ENCODE measurements around the gene EFCC1. TPM values are rescaled to one million over a fixed set of nuclear protein-coding genes. Genes with fewer than 3 reads are reported as not detected.

The EFCC1 gene
- total RNA-seq, 2 experiments from 2014 or later: 0.13 to 0.21 TPM

DNA sequence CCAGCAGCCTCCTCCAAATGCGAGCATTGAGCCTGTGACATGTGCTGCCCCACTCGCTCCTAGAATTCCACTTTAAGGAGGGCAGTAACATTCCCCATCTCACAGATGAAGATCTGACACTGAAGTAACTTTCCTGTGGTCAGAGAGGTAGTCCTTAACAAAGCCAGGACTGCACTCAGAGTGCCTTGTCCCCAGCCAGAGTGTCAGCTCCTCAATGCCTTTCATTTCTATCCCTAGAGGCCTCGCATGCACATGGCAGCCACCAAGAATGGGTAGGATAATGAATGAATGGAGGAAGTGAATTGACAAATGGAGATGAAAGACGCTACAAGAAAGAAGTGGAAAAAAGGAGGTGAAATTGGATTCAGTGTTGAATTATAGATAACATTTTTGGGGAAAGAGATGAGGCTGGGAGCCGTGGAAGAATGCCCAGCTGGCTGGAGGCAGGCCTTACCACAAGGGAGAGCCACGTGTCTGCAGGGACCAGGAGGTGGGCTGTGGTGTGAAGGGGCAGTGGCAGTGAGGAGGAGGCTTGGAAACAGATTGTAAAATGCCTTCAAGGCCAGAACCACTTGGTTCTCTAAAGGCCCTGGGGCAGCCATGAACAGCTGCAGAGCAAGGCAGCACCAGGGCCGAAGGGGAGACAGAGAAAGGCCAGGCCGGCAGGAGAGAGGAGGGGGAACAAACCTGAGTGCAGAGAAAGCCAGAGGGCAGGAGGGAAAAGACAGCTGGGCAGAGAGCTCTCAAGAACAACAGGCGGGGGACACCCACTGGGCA is 17.6 kb upstream of the EFCC1 start:
- H3K9me3 Mint-ChIP-seq (ENCODE audit: insufficient read depth): no peaks in the 10 kb centered on the region
- ATAC-seq: no peak
- POLR2A ChIA-PET: interaction anchor here (1.0 kb wide), 1 partner anchor 104 kb away, joined by 3 read pairs; the partner anchor contains the start of gene ACAD9
- H3K27me3 Mint-ChIP-seq (ENCODE audit: low read depth): peaks cover 9% of the 10 kb centered on the region
- no peak overlapping the region for H3K4me3 Mint-ChIP-seq
- H3K27ac Mint-ChIP-seq: no peak overlapping the region
- H3K4me1 Mint-ChIP-seq (ENCODE audit: low read depth): no peaks in the 10 kb centered on the region
- DNase-seq: no peak
- H3K36me3 Mint-ChIP-seq (ENCODE audit: low read depth): no peaks in the 10 kb centered on the region
- CTCF ChIA-PET: interaction anchor here (1.0 to 4.0 kb wide), 3 partner anchors 13 kb away, joined by 3 to 32 read pairs (median 6); no protein-coding TSS in a partner anchor

DNA sequence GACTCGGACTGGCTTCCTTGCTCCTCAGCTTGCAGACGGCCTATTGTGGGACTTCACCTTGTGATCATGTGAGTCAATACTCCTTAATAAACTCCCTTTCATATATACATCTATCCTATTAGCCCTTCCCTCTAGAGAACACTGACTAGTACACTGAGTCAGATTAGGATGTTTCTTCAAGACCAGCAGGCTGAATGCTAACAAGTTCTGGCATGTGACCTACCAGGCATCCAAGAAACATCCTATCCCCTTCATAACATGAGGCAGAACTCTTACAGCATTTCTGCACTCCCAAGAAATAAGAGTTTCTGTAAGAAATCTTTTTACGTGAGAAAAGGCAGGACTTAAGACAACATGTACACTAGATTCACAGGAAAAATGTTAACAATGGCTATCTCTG is 16.5 kb upstream of the EFCC1 start:
- Mint-ChIP-seq H3K9me3 (ENCODE audit: insufficient read depth) (no peaks in the 10 kb centered on the region), H3K36me3 (ENCODE audit: low read depth) (no peaks in the 10 kb centered on the region), H3K4me3 (no peak overlapping the region), H3K27me3 (ENCODE audit: low read depth) (peaks cover 9% of the 10 kb centered on the region), H3K27ac (no peak overlapping the region), H3K4me1 (ENCODE audit: low read depth) (no peaks in the 10 kb centered on the region)
- CTCF ChIA-PET: interaction anchor here (1.0 kb wide), 1 partner anchor 14 kb away, joined by 3 read pairs; no protein-coding TSS in a partner anchor
- POLR2A ChIA-PET: interaction anchor here (1.0 kb wide), 1 partner anchor 106 kb away, joined by 3 read pairs; the partner anchor contains the start of gene ACAD9
- no peak for ATAC-seq
- no peak for DNase-seq

DNA sequence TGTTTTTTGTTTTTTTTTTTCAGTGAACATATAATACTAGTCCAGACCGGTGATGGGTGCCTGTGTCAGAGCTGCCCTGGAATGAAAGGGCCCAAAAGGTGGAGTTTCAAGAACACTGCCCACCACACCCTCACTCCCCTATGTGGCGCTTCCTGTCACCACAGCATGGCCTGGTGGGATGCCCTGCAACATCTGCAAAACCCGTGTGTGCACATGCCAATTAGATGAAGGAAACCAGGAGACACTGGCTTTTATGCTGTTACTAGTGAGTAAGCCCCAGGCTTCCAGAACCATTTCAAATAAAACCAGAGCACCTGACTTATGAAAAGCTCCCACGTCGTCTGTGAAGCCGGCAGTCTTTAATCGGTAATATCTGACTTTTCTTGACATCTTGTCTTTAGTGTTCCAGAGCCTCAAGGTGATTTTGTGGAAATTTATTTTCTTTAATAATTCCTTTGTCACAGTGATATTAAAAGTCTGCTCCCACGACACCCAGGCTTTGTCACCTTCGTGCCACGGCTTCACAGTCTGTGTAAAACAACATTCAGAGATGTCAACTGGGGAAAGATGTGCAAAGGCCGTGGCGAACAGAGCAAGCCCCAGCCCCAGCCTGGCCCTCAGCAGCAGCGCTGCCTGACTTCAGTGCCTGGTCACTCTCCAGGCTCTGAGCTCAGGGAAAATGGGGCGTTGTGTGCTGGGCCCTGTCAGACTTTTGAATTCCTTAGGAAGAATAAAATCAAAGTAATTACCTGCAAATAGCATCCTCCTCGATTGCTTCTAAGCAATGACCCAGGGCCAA is 13.6 kb upstream of the EFCC1 start:
- no peak for DNase-seq
- Mint-ChIP-seq H3K27me3 (ENCODE audit: low read depth) (peaks cover 6% of the 10 kb centered on the region), H3K9me3 (ENCODE audit: insufficient read depth) (no peaks in the 10 kb centered on the region), H3K4me1 (ENCODE audit: low read depth) (no peaks in the 10 kb centered on the region), H3K4me3 (no peak overlapping the region), H3K27ac (no peak overlapping the region), H3K36me3 (ENCODE audit: low read depth) (no peaks in the 10 kb centered on the region)
- CTCF ChIA-PET: interaction anchor here (3.2 kb wide), 1 partner anchor 17 kb away, joined by 13 read pairs; no protein-coding TSS in a partner anchor
- ATAC-seq: no peak
- POLR2A ChIA-PET: no interaction called here

DNA sequence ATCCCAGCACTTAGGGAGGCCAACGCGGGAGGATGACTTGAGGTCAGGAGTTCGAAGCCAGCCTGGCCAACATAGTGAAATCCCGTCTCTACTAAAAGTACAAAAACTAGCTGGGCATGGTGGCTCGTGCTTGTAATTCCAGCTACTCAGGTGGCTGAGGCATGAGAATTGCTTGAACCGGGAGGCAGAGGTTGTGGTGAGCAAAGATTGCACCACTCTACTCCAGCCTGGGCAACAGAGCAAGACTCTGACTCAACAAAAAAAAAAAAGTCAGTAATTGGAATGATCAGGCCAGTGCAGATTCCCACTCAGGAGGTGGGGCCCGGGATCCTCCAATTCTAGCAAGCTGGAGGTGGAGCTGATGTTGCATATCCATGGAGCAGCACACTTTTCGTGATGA is 12.8 kb upstream of the EFCC1 start:
- Mint-ChIP-seq H3K27ac (no peak overlapping the region), H3K4me3 (no peak overlapping the region), H3K4me1 (ENCODE audit: low read depth) (peaks cover under 1% of the 10 kb centered on the region), H3K36me3 (ENCODE audit: low read depth) (no peaks in the 10 kb centered on the region), H3K27me3 (ENCODE audit: low read depth) (peaks cover 6% of the 10 kb centered on the region), H3K9me3 (ENCODE audit: insufficient read depth) (no peaks in the 10 kb centered on the region)
- ATAC-seq (no peak), DNase-seq (no peak)
- POLR2A ChIA-PET: no interaction called here
- CTCF ChIA-PET: interaction anchor here (3.2 kb wide), 1 partner anchor 18 kb away, joined by 13 read pairs; no protein-coding TSS in a partner anchor

DNA sequence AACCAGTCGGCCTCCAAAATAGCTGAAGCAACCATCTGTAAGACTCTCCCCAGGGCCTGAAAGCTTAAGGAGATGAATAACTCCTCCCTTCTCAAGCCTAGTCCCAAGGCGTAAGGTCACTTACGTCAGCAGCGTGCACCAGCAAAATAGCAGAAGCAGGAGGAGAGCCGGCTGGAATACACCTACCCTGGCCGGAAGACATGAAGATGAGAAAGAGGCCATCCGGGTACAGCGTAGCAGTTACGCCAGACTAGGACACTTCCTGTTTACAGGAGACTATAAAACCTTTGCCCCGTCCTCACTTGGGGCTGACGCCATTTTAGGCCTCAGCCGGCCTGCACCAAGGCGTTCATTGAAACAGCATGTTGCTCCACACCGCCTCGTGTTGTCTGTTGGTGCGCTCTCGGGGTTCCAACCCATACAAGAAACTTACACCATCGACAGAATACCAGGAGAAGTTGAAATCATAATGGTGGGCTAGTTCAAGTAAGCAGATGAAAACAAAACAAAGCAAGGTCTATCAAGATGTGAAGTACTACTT is 9.7 kb upstream of the EFCC1 start:
- POLR2A ChIA-PET: no interaction called here
- ATAC-seq: no peak
- Mint-ChIP-seq H3K9me3 (ENCODE audit: insufficient read depth) (no peaks in the 10 kb centered on the region), H3K36me3 (ENCODE audit: low read depth) (no peaks in the 10 kb centered on the region), H3K27me3 (ENCODE audit: low read depth) (peaks cover 3% of the 10 kb centered on the region), H3K27ac (no peak overlapping the region), H3K4me1 (ENCODE audit: low read depth) (peaks cover 27% of the 10 kb centered on the region), H3K4me3 (no peak overlapping the region)
- DNase-seq: no peak
- CTCF ChIA-PET: interaction anchor here (1.2 kb wide), 1 partner anchor 62 kb away, joined by 3 read pairs; no protein-coding TSS in a partner anchor

DNA sequence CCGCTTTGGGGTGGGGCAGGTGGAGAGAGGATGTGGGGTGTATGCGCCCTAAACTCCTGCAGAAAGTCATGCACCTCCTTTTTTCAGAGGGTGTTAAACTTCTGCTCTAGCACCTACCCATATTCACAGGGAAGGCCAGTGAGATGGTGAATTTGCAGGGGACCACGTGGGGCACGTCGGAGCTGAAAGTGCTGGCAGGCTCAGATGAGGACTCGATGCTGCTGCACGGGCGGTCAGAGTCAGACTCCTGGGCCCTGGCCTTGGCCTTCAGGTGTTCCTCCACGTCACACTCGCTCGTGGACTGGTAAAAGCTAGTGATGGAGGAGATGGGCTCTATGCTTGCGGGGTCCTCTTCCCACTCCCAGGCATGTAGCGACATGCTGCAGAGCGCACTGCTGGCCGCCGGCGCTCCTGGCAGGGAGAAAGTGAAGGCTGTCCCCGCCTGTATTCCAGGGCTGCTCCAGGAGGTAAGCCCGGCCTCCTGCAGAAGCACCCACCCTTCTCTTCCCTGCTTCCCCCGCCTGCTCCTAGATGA is 8.1 kb upstream of the EFCC1 start:
- DNase-seq (no peak), ATAC-seq (no peak)
- Mint-ChIP-seq H3K9me3 (ENCODE audit: insufficient read depth) (no peaks in the 10 kb centered on the region), H3K27ac (no peak overlapping the region), H3K4me1 (ENCODE audit: low read depth) (peaks cover 27% of the 10 kb centered on the region), H3K27me3 (ENCODE audit: low read depth) (peaks cover 8% of the 10 kb centered on the region), H3K4me3 (no peak overlapping the region), H3K36me3 (ENCODE audit: low read depth) (no peaks in the 10 kb centered on the region)
- ChIA-PET POLR2A (interaction anchor here (0.8 to 1.7 kb wide), 3 partner anchors 19 to 136 kb away, joined by 3 to 8 read pairs (median 3); no protein-coding TSS in a partner anchor), CTCF (interaction anchor here (1.2 to 4.6 kb wide), 5 partner anchors 11 to 253 kb away, joined by 3 to 31 read pairs (median 5); no protein-coding TSS in a partner anchor)

DNA sequence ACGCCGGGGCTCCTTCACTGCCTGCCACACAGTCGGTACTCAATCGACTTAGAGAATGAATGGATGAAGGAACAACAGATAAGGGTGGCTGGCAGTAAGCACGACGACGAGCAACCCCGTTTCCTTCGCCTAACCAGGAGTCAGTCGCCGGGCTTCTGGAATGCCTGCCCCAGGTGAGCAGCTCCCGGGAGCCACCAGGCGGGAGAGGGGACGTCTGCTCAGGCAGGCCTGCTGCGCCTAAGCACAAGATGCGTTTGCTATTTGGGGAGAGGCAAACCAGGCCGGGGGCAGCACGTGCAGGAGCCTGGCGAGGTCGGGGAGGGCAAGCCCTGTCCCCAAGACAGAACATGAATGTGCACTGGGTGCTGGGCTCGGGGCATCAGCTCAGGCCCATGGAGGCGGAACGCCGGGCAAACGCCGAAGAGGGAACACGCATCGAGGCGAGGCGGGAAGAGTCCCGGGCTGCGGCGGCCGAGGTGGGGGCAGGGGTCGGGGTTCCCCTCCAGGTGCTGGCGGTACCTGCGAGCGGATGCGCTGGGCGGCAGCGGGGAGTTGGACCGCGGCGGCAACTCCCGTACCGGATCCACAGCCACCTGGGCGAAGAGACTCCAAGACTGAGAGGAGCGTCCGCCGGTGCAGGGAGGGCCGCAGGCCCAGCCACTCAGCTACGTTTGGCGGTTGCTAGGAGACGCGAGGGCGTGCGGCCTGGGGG is 7.5 kb upstream of the EFCC1 start, which contains the start of gene CFAP92:
TSS of gene CFAP92 (minus strand) at position 616 of the 712 bp plus-strand sequence. CDS start 772 bp downstream, outside the sequence.
- peak; percentile 98 for ATAC-seq
- H3K27ac Mint-ChIP-seq: peak within 1 kb of the TSS; percentile 24
- H3K27me3 Mint-ChIP-seq (ENCODE audit: low read depth): peaks cover 10% of the 10 kb centered on the region
- H3K9me3 Mint-ChIP-seq (ENCODE audit: insufficient read depth): no peaks in the 10 kb centered on the region
- POLR2A ChIA-PET: interaction anchor here (0.8 to 1.7 kb wide), 4 partner anchors 11 to 135 kb away, joined by 3 to 8 read pairs (median 3); no protein-coding TSS in a partner anchor
- peak within 1 kb of the TSS; percentile 65 for H3K4me3 Mint-ChIP-seq
- peaks cover 29% of the 10 kb centered on the region for H3K4me1 Mint-ChIP-seq (ENCODE audit: low read depth)
- H3K36me3 Mint-ChIP-seq (ENCODE audit: low read depth): no peaks in the 10 kb centered on the region
- peak; percentile 95 for DNase-seq
- CTCF ChIA-PET: interaction anchor here (1.5 to 4.6 kb wide), 6 partner anchors 11 to 252 kb away, joined by 4 to 36 read pairs (median 14); no protein-coding TSS in a partner anchor

DNA sequence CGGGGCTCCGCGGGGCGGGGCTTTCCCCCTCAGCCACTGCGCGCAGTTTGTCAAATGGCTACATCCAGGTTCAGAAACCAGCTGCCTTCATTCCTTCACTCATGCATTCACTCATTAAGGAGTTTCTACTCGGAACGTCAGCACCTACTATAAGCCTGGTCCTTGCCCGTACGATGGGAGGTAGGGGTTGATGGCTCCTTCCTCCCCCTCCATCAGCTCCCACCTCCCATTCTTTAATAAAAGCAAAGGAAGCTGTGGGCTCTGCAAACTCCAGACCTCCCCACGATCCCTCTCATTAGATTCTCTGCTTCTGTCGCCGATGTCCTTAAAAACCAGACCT is 7.0 kb upstream of the EFCC1 start:
- peak overlapping the region; percentile 24 for H3K27ac Mint-ChIP-seq
- CTCF ChIA-PET: interaction anchor here (1.0 to 4.6 kb wide), 8 partner anchors 10 to 252 kb away, joined by 3 to 36 read pairs (median 10); no protein-coding TSS in a partner anchor
- POLR2A ChIA-PET: interaction anchor here (0.8 to 1.7 kb wide), 3 partner anchors 11 to 126 kb away, joined by 3 to 8 read pairs (median 3); no protein-coding TSS in a partner anchor

DNA sequence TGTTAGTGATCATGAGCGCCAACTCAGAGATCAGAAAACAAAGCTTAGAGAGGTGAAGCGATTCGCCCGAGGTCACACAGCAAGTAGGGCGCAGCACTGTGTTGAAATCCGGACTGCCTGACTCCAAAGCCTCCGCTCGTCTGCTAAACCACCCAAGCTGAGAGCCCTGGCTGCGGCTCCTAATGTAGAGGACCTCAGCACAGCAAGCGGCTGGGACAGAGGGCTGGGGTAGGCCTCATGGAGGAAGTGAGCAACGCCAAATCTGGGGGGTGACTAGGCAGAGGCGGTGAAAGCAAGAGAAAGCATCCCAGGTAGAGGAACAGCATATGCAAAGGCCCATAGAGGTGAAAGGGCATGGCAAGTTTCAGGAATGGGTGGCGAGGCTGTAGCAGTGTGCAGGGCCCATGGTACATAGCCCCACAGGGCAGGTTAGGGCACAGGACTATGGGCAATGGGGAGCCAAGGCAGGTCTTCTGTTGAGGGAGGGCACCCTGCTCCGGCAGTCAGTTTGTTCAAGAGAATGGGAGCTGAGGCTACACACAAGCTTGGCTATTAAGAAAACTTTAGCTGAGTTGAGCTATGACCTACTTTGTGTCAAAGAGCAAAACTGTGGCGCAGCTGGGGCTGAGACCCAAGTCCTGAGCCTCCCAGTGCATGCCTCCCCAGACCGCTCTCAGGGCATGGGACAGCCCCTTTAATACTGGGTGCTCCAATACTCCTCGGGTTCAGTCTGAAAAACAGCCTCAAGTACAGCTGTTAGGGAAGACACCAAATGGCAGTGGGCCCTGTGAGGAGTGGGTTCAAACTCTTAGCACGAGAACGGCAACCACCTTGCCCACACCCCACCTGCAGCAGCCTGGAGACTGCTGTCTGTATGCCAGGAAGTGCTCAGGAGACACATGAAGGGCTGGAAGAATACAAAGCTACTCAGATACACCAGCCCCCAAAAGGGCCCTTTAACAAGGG is 6.2 kb upstream of the EFCC1 start:
- CTCF ChIA-PET: interaction anchor here (1.0 to 4.6 kb wide), 8 partner anchors 10 to 251 kb away, joined by 3 to 36 read pairs (median 10); no protein-coding TSS in a partner anchor
- Mint-ChIP-seq H3K27ac (peak overlapping the region; percentile 24), H3K9me3 (ENCODE audit: insufficient read depth) (no peaks in the 10 kb centered on the region), H3K36me3 (ENCODE audit: low read depth) (no peaks in the 10 kb centered on the region), H3K27me3 (ENCODE audit: low read depth) (peaks cover 18% of the 10 kb centered on the region), H3K4me3 (peak overlapping the region; percentile 65), H3K4me1 (ENCODE audit: low read depth) (peaks cover 35% of the 10 kb centered on the region)
- DNase-seq (no peak), ATAC-seq (no peak)
- POLR2A ChIA-PET: interaction anchor here (0.8 to 3.0 kb wide), 4 partner anchors 10 to 126 kb away, joined by 3 to 8 read pairs (median 6); no protein-coding TSS in a partner anchor

More for the DNA sequence above, 7.0 kb upstream of the EFCC1 start:
- peaks cover 34% of the 10 kb centered on the region for H3K4me1 Mint-ChIP-seq (ENCODE audit: low read depth)
- peak overlapping the region; percentile 65 for H3K4me3 Mint-ChIP-seq
- ATAC-seq (no peak), DNase-seq (no peak)
- no peaks in the 10 kb centered on the region for H3K36me3 Mint-ChIP-seq (ENCODE audit: low read depth)
- H3K27me3 Mint-ChIP-seq (ENCODE audit: low read depth): peaks cover 14% of the 10 kb centered on the region
- no peaks in the 10 kb centered on the region for H3K9me3 Mint-ChIP-seq (ENCODE audit: insufficient read depth)

DNA sequence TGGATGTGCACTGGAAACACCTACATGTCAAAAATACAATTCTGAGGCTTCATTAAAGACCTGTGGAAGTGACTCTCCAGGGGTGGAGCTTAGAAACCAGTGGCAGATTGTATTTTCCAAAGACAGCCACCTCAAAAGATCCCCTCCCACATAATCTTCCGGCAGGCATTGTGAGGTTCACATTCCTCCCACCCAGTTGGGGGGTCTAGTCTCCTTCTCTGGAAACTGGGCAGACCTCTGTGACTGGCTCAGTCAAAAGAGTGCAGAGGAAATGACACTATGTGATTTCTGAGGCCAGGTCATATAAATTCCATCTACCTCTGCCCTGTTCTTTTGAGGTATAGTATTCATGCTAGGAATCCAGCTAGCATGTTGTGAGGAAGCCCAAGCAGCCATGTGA is 5.4 kb upstream of the EFCC1 start:
- Mint-ChIP-seq H3K27me3 (ENCODE audit: low read depth) (peaks cover 27% of the 10 kb centered on the region), H3K27ac (no peak overlapping the region)
- CTCF ChIA-PET: interaction anchor here (1.1 to 4.6 kb wide), 6 partner anchors 9 to 58 kb away, joined by 3 to 36 read pairs (median 10); no protein-coding TSS in a partner anchor

More for the DNA sequence above, 5.4 kb upstream of the EFCC1 start:
- no peak for ATAC-seq
- peaks cover 35% of the 10 kb centered on the region for H3K4me1 Mint-ChIP-seq (ENCODE audit: low read depth)
- no peaks in the 10 kb centered on the region for H3K36me3 Mint-ChIP-seq (ENCODE audit: low read depth)
- H3K9me3 Mint-ChIP-seq (ENCODE audit: insufficient read depth): no peaks in the 10 kb centered on the region
- POLR2A ChIA-PET: interaction anchor here (3.0 kb wide), 1 partner anchor 20 kb away, joined by 8 read pairs; no protein-coding TSS in a partner anchor
- H3K4me3 Mint-ChIP-seq: no peak overlapping the region
- DNase-seq: no peak
